ENCODE results near the gene OR1L8.
"Not testable (repeated sequence)": the region's sequence is repeated elsewhere in the genome, so short reads cannot be mapped to it uniquely, and the experiment has no call there.

Gene OR1L8

GRCh38 chr9:122583284-122583683 lies at the start of gene OR1L8:
Gene OR1L8, minus strand, starts transcription at chr9:122583384. Its CDS starts 14,907 bp downstream, at chr9:122568477.
- not testable (repeated sequence) for DNase-seq

- DNase-seq = no peak
These were observed 36.8 kb upstream of the OR1L8 start for GRCh38 chr9:122619996-122620395.

- DNase-seq = no peak
These were observed 31.2 kb upstream of the OR1L8 start, which contains the start of gene OR1Q1 for GRCh38 chr9:122614362-122614761. Gene OR1Q1, plus strand, starts transcription at chr9:122614738. Its CDS starts 0 bp downstream, at chr9:122614738.

GRCh38 chr9:122609804-122610203 lies 26.6 kb upstream of the OR1L8 start:
- no peak for DNase-seq

- DNase-seq = no peak
These were observed 23.4 kb upstream of the OR1L8 start for GRCh38 chr9:122606587-122606986.

- no peak for DNase-seq
These were observed 22.5 kb upstream of the OR1L8 start for GRCh38 chr9:122605691-122606090.

GRCh38 chr9:122580360-122580759 lies 2.8 kb downstream of the OR1L8 start:
- DNase-seq = no peak

GRCh38 chr9:122579874-122580273 lies 3.3 kb downstream of the OR1L8 start:
- no peak for DNase-seq

GRCh38 chr9:122572456-122572855 lies 10.7 kb downstream of the OR1L8 start:
- no peak for DNase-seq

GRCh38 chr9:122567901-122568300 lies 15.3 kb downstream of the OR1L8 start:
- no peak for DNase-seq

- DNase-seq = no peak
These were observed 20.9 kb downstream of the OR1L8 start for GRCh38 chr9:122562134-122562760.

- DNase-seq = no peak
These were observed 21.7 kb downstream of the OR1L8 start for GRCh38 chr9:122561446-122561845.

GRCh38 chr9:122552812-122553211 lies 30.4 kb downstream of the OR1L8 start, which contains the start of gene OR1N2:
Gene OR1N2, plus strand, starts transcription at chr9:122553112. Its CDS starts 100 bp downstream, at chr9:122553212.
- DNase-seq = no peak

GRCh38 chr9:122551371-122551770 lies 31.8 kb downstream of the OR1L8 start:
- DNase-seq = no peak

- no peak for DNase-seq
These were observed 37.0 kb downstream of the OR1L8 start for GRCh38 chr9:122546196-122546595.

- no peak for DNase-seq
These were observed 44.4 kb downstream of the OR1L8 start for GRCh38 chr9:122538757-122539156.

GRCh38 chr9:122537066-122537465 lies 46.1 kb downstream of the OR1L8 start:
- DNase-seq = not testable (repeated sequence)

- DNase-seq = no peak
These were observed 47.0 kb downstream of the OR1L8 start for GRCh38 chr9:122536134-122536533.

- DNase-seq = not testable (repeated sequence)
These were observed 52.0 kb downstream of the OR1L8 start for GRCh38 chr9:122531157-122531556.

GRCh38 chr9:122527193-122527592 lies 56.0 kb downstream of the OR1L8 start, which contains the start of gene OR1N1:
Gene OR1N1, minus strand, starts transcription at chr9:122527293. Its CDS starts 0 bp downstream, at chr9:122527293.
- DNase-seq = no peak

- DNase-seq = no peak
These were observed 56.6 kb downstream of the OR1L8 start for GRCh38 chr9:122526602-122527001.

GRCh38 chr9:122519376-122519775 lies 63.8 kb downstream of the OR1L8 start:
- no peak for DNase-seq

GRCh38 chr9:122518841-122519240 lies 64.3 kb downstream of the OR1L8 start, which contains the start of gene OR1J4:
Gene OR1J4, plus strand, starts transcription at chr9:122519141. Its CDS starts 0 bp downstream, at chr9:122519141.
- no peak for DNase-seq

GRCh38 chr9:122518226-122518625 lies 65.0 kb downstream of the OR1L8 start:
- no peak for DNase-seq
